ENCODE measurements around the gene MCMBP.

The MCMBP gene

GRCh38 chr10:119781498-119781897 is 91.1 kb downstream of the MCMBP start:
- no peak for DNase-seq

GRCh38 chr10:119780879-119781480 is 91.7 kb downstream of the MCMBP start:
- no peak for DNase-seq
